SU-DHL-6 (cell line): Measurements from ENCODE around the gene PSMD3.

Source experiments
- H2AFZ ChIP-seq: fragments of 200-600 bp; sonication (generic); 2 replicates; pipeline ENCODE4 v1.6.1; 2014; ENCODE audit warnings: low read depth, mild to moderate bottlenecking, moderate library complexity, mixed read lengths, antibody characterized with exemption, low read length; ENCODE audit not compliant: severe bottlenecking
- H3F3A ChIP-seq: fragments of 200-600 bp; shearing (Covaris generic); 2 replicates; pipeline ENCODE4 v1.6.0; 2016; ENCODE audit warnings: antibody characterized with exemption, mild to moderate bottlenecking; ENCODE audit not compliant: insufficient read depth
- H3K27ac ChIP-seq: fragments of 200-600 bp; sonication (generic); 2 replicates; pipeline ENCODE4 v1.5.1; 2016; ENCODE audit warnings: low read depth, mild to moderate bottlenecking, low read length, moderate library complexity, mixed read lengths
- H3K27me3 ChIP-seq: fragments of 200-600 bp; sonication (generic), shearing (Covaris generic); 2 replicates; pipeline ENCODE4 v1.6.0; 2014; ENCODE audit warnings: mild to moderate bottlenecking, low read length
- H3K36me3 ChIP-seq: fragments of 200-600 bp; sonication (generic); 2 replicates; pipeline ENCODE4 v1.6.1; 2014; ENCODE audit warnings: mild to moderate bottlenecking, low read length, mixed read lengths
- H3K4me2 ChIP-seq: fragments of 300-600, 200-600 bp; shearing (Covaris generic), sonication (generic); 2 replicates; pipeline ENCODE4 v1.6.0; 2014; ENCODE audit warnings: low read length, low read depth, mild to moderate bottlenecking; ENCODE audit not compliant: poor library complexity, severe bottlenecking
- H3K4me3 ChIP-seq: fragments of 200-600 bp; sonication (generic); 2 replicates; pipeline ENCODE4 v1.5.1; 2014; ENCODE audit warnings: antibody characterized with exemption, low read length, mild to moderate bottlenecking, mixed read lengths; ENCODE audit not compliant: insufficient read depth, poor library complexity, severe bottlenecking
- H3K79me2 ChIP-seq: fragments of 200-600 bp; sonication (generic); 2 replicates; pipeline ENCODE4 v1.6.1; 2014; ENCODE audit warnings: mild to moderate bottlenecking, low read length, moderate library complexity; ENCODE audit not compliant: insufficient read depth
- H3K9ac ChIP-seq: fragments of 200-600 bp; sonication (generic); 2 replicates; pipeline ENCODE4 v1.7.0; 2014; ENCODE audit warnings: mild to moderate bottlenecking, low read length
- H3K9me2 ChIP-seq: fragments of 200-600 bp; sonication (generic); replicated peaks from 2 replicates; pipeline ENCODE4 v1.6.1; 2014; ENCODE audit warnings: low read length; ENCODE audit not compliant: insufficient read depth
- H3K9me3 ChIP-seq: fragments of 200-600 bp; sonication (generic); 2 replicates; pipeline ENCODE4 v1.6.1; 2014; ENCODE audit warnings: low read length, mixed read lengths; ENCODE audit not compliant: insufficient read depth
- H4K20me1 ChIP-seq: fragments of 200-600 bp; sonication (generic); 2 replicates; pipeline ENCODE4 v1.6.1; 2014; ENCODE audit warnings: low read depth, mild to moderate bottlenecking, antibody characterized with exemption, low read length, moderate library complexity, mixed read lengths
- CTCF ChIP-seq: fragments of 200-600 bp; sonication (generic); IDR thresholded peaks from one replicate; pipeline ENCODE4 v1.5.1; 2017; ENCODE audit warnings: antibody characterized with exemption, mild to moderate bottlenecking, low read length, moderate library complexity; ENCODE audit not compliant: insufficient read depth, poor library complexity, severe bottlenecking
- EZH2phosphoT487 ChIP-seq: fragments of 200-600 bp; sonication (generic), shearing (Covaris generic); conservative IDR thresholded peaks from 2 replicates; pipeline ENCODE4 v1.6.1; 2018; ENCODE audit warnings: mild to moderate bottlenecking, antibody characterized with exemption, low read length, moderate library complexity, mixed read lengths

PSMD3 gene

GRCh38 chr17:40035162-40035559 is 54.6 kb downstream of the PSMD3 start:
- TF ChIP-seq CTCF (peak; percentile 54), EZH2phosphoT487 (no peak)
- H3K4me2 ChIP-seq: no peak overlapping the region
- H3K9me2 ChIP-seq: no peaks in the 10 kb centered on the region
- H3F3A ChIP-seq: no peaks in the 10 kb centered on the region
- no peaks in the 10 kb centered on the region for H3K9me3 ChIP-seq
- H4K20me1 ChIP-seq: no peaks in the 10 kb centered on the region
- H3K4me3 ChIP-seq: no peak overlapping the region
- no peaks in the 10 kb centered on the region for H3K79me2 ChIP-seq
- H3K27me3 ChIP-seq: no peaks in the 10 kb centered on the region
- H3K27ac ChIP-seq: no peak overlapping the region
- no peak overlapping the region for H3K9ac ChIP-seq
- H2AFZ ChIP-seq: no peak overlapping the region
- H3K36me3 ChIP-seq: no peaks in the 10 kb centered on the region

GRCh38 chr17:40038882-40039513 is 58.4 kb downstream of the PSMD3 start:
- H4K20me1 ChIP-seq: no peaks in the 10 kb centered on the region
- TF ChIP-seq EZH2phosphoT487: no peak
- no peak for TF ChIP-seq CTCF
- no peak overlapping the region for H2AFZ ChIP-seq
- H3K79me2 ChIP-seq: no peaks in the 10 kb centered on the region
- H3F3A ChIP-seq: no peaks in the 10 kb centered on the region
- H3K4me2 ChIP-seq: no peak overlapping the region
- H3K36me3 ChIP-seq: no peaks in the 10 kb centered on the region
- no peak overlapping the region for H3K27ac ChIP-seq
- H3K27me3 ChIP-seq: no peaks in the 10 kb centered on the region
- no peaks in the 10 kb centered on the region for H3K9me2 ChIP-seq
- no peak overlapping the region for H3K9ac ChIP-seq
- H3K9me3 ChIP-seq: no peaks in the 10 kb centered on the region
- no peak overlapping the region for H3K4me3 ChIP-seq

DNA sequence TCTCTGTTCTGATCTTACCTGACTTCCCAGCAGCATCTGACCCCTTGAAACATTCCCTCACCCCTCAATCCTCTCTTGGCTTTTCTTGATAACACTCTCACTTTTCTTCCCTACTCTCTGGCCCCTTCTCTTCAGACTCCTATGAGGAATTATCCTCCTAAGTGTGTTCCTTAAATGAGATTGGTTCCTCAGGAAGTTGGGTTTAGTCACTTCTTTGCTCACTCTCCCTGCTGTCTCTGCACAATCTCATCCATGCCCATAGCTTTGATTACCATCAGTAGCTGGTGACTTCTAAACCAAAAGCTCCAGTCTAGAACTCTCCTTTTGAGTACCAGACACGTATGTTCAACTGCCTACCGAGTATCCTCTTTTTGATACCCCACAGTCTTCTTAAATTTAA is 60.6 kb downstream of the PSMD3 start:
- no peak overlapping the region for H2AFZ ChIP-seq
- H3K27ac ChIP-seq: no peak overlapping the region
- H3K9ac ChIP-seq: no peak overlapping the region
- H3K4me3 ChIP-seq: no peak overlapping the region
- no peaks in the 10 kb centered on the region for H3F3A ChIP-seq
- H3K79me2 ChIP-seq: no peaks in the 10 kb centered on the region
- H3K36me3 ChIP-seq: no peaks in the 10 kb centered on the region
- no peaks in the 10 kb centered on the region for H3K27me3 ChIP-seq
- H3K9me3 ChIP-seq: no peaks in the 10 kb centered on the region
- TF ChIP-seq EZH2phosphoT487 (no peak), CTCF (no peak)
- H3K9me2 ChIP-seq: no peaks in the 10 kb centered on the region
- H4K20me1 ChIP-seq: no peaks in the 10 kb centered on the region
- no peak overlapping the region for H3K4me2 ChIP-seq
